ENCODE measurements around the gene KIAA0586.
"Not testable (repeated sequence)": the region's sequence is repeated elsewhere in the genome, so short reads cannot be mapped to it uniquely, and the experiment has no call there.

Gene KIAA0586

GRCh38 chr14:58553959-58554358 lies 126.4 kb downstream of the KIAA0586 start:
- DNase-seq: no peak

GRCh38 chr14:58555647-58556046 lies 128.1 kb downstream of the KIAA0586 start:
- no peak for DNase-seq

- DNase-seq: no peak
Observed at GRCh38 chr14:58557242-58557641, 129.7 kb downstream of the KIAA0586 start.

DNA sequence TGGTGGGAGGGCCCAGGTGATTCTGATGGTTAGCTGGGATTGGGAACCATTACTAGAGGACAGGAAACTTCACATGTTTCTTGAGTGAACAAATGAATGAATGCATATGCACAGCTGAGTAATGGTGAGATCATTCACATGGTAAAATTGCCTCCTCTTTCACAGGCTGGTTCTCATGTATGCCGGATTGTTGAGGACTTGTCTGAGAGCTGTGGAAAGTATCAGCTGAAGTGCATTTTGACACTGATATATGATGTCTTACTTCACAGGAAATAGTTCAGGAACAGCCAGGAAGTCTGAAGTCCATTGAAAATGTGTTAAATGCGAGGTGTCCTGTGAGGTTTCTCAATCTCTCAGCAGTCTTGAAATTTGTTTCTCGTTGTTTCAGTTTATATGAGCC lies 132.7 kb downstream of the KIAA0586 start:
- no peak for DNase-seq

GRCh38 chr14:58562141-58562540 lies 134.6 kb downstream of the KIAA0586 start:
- DNase-seq: no peak

- DNase-seq: no peak
Observed at GRCh38 chr14:58563978-58564377, 136.5 kb downstream of the KIAA0586 start.

DNA sequence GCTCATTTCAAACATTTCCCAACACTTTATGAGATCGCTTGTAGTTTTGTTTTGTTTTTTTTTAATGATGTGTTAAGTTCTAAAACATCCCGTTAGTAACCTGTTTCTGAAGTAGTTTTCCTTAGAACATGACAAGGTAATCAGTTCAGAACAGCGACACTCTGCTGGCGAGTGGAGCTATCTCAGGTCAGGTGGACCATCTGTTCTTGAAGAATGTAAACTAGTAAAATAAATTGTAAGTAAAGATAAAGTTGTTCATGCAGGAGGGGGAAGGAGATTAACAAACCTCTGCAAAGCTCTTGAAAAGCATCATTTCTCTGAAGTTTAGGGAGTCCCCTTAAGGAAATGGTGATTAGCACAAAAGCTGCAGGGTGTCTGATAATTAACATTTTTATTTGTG lies 138.3 kb downstream of the KIAA0586 start:
- no peak for DNase-seq

DNA sequence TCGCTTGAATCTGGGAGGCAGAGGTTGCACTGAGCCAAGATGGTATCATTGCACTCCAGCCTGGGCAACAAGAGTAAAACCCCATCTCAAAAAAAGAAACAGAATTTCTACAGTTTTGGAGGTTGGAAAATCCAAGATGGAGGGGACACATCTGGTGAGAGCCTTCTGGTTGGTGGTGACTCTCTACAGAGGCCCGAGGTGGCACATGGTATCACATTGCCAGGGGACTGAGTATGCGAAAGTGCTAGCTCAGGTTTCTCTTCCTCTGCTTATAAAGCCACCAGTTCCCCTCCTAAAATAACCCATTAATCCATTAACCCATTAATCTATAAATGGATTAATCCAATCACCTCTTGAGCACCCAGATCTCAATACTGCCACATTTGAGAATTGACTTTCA lies 139.5 kb downstream of the KIAA0586 start:
- no peak for DNase-seq

GRCh38 chr14:58568322-58568721 lies 140.8 kb downstream of the KIAA0586 start:
- no peak for DNase-seq

DNA sequence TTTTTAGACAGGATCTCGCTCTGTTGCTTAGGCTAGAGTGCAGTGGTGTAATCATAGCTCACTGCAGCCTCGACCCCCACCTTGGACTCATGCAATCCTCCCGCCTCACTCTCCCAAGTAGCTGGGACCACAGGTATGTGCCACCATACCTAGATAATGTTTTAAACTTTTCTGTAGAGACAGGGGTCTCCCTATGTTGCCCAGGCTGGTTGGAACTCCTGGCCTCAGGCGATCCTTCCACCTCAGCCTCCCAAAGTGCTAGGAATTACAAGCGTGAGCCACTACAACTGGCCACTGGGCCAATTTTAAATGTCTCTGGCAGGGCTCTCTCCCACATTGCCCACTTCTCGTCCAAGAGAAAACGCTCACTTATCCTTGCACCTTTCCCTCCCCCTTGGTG lies 143.7 kb downstream of the KIAA0586 start:
- DNase-seq: no peak

GRCh38 chr14:58571769-58572472 lies 144.4 kb downstream of the KIAA0586 start:
- no peak for DNase-seq

DNA sequence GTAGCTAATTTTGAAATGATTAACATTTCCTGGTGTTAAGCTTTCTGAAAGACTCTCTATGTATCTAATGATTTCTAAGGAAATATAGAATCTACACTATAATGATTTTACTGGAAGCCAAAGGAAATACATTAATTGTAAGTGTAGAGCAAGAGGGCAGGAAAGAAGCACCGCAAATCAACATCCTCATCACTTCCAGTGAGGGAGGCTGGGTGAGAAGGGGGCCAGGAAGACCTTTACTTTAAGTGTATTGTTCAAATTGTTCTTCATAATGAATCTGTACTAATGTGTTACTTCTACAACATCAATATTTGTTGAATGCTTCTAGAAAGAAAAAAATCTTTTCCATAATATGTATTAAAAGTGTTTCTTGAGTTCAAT lies 144.9 kb downstream of the KIAA0586 start:
- no peak for DNase-seq

DNA sequence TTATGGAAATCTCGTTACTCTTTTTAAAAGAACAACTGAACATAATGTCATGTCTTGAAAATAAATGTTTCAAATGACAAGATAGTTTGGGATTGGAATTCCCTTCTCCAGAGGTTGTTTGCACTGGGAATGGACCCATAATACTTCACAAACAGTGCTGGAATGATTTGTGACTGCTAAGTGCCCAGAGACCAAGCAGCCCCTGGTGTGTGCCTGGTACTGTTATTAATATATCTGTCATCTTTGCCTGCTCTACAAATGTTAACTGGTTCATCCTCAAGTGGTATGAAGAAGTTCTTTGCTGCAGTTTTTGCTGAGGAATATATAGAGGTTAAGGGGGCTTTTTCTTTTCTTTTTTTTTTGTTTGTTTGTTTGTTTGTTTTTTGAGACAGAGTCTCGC lies 145.3 kb downstream of the KIAA0586 start:
- DNase-seq: no peak

GRCh38 chr14:58574623-58575022 lies 147.1 kb downstream of the KIAA0586 start:
- no peak for DNase-seq

DNA sequence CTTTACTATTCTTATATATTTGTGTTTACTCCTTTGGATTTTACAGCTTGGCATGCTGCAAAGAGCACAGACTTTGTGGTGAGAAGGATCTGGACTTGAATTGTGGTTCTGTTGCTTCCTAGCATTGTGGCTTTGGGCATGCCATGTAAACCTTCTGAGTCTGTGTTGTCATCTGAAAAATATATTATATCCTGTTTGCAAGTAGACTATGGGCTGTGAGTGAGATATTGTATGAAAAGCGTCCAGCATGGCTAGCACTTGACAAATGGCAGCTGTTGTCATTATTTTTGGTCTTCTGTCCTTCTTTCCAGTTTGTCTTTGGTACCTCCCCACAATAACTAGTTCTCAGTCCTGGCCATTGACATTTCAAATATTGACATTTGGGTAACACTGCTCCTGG lies 148.4 kb downstream of the KIAA0586 start:
- DNase-seq: no peak

DNA sequence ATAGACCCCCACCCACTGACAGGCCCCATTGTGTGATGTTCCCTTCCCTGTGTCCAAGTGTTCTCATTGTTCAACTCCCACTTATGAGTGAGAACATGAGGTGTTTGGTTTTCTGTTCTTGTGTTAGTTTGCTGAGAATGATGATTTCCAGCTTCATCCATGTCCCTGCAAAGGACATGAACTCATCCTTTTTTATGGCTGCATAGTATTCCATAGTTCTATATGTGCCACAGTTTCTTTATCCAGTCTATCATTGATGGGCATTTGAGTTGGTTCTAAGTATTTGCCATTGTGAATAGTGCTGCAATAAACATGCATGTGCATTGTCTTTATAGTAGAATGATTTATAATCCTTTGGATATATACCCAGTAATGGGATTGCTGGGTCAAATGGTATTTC lies 152.5 kb downstream of the KIAA0586 start:
- DNase-seq: not testable (repeated sequence)

- DNase-seq: not testable (repeated sequence)
Observed at GRCh38 chr14:58581389-58581788, 153.9 kb downstream of the KIAA0586 start.

GRCh38 chr14:58584383-58584782 lies 156.9 kb downstream of the KIAA0586 start:
- no peak for DNase-seq

DNA sequence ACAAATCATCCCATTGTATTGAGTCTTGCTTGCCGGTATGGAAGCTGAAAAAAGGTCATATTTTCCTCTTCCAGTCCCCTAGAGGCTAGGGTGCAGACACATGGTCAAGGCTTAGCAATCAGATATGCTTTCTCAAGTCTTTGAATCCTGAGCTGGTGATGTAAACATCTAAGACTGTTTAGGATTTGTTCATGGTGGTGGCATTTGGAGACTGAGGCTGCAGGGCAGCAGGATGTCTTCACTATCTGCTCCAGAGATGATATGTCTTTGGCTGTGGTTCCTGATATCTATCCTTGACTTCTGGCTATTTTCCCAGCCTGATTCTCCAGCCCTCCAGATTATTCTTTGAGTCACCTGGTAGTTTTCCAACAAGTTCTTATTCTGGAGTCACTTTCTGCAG lies 159.8 kb downstream of the KIAA0586 start:
- no peak for DNase-seq

DNA sequence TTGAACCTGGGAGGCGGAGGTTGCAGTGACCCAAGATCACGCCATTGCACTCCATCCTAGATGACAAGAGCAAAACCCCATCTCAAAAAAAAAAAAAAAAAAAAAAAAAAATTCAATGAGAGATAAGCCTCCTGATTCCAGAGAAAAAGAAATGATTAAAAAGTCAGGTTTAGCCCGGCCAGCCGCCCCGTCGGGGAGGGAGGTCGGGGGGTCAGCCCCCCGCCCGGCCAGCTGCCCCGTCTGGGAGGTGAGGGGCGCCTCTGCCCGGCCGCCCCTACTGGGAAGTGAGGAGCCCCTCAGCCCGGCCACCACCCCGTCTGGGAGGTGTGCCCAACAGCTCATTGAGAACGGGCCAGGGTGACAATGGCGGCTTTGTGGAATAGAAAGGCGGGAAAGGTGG lies 160.8 kb downstream of the KIAA0586 start:
- DNase-seq: not testable (repeated sequence)

GRCh38 chr14:58593977-58594376 lies 166.5 kb downstream of the KIAA0586 start:
- no peak for DNase-seq

DNA sequence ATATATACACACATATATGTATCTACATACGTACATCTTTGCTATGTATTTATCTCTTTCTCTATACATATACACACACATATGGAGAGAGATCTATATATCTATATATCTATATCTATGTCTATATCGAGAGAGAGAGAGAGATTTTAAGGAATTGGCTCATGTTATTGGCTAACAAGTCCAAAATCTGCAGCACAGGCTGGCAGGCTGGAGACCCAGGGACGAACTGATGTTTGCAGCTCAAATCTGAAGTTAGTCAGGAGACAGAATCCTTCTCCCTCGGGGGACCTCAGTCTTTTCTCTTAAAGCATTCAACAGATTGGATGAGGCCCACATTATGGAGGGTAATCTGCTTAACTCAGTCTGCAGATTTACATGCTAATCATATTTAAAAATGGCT lies 169.5 kb downstream of the KIAA0586 start:
- no peak for DNase-seq

- no peak for DNase-seq
Observed at GRCh38 chr14:58598028-58598803, 170.7 kb downstream of the KIAA0586 start.

- no peak for DNase-seq
Observed at GRCh38 chr14:58598804-58599525, 171.4 kb downstream of the KIAA0586 start.
